Esophagus muscularis mucosa (tissue), 4 donors: Measurements from ENCODE around the gene CFB. TPM values are rescaled to one million over a fixed set of nuclear protein-coding genes. Genes with fewer than 3 reads are reported as not detected.

ENCODE experiments used
- DNase-seq: peaks from one replicate; pipeline ENCODE4 v3.0.0-alpha.2; 2017; ENCODE audit errors: extremely low spot score
- H3K27ac ChIP-seq, 4 donors: fragments of 200-600 bp; sonication (generic); replicated peaks in 1 of 4; 1 replicate in 3 of 4; 2 replicates in 1 of 4; pipeline ENCODE4 v1.5.1; 2016 to 2019; ENCODE audit warnings: mild to moderate bottlenecking in 1 of 4
- H3K27me3 ChIP-seq, 4 donors: fragments of 200-600 bp; sonication (generic); one replicate each; pipeline versions ENCODE4 v1.5.1 to v1.6.0; 2016 to 2019
- H3K36me3 ChIP-seq, 4 donors: fragments of 200-600 bp; sonication (generic); one replicate each; pipeline ENCODE4 v1.5.1; 2016 to 2019
- H3K4me1 ChIP-seq, 4 donors: fragments of 200-600 bp; sonication (generic); one replicate each; pipeline ENCODE4 v1.5.1; 2016 to 2019
- H3K4me3 ChIP-seq, 4 donors: fragments of 200-600 bp; sonication (generic); 1 replicate in 2 of 4; 2 replicates in 2 of 4; pipeline ENCODE4 v1.5.1; 2016 to 2019; ENCODE audit warnings: mild to moderate bottlenecking in 4 of 4, moderate library complexity in 1 of 4
- H3K9me3 ChIP-seq, 4 donors: fragments of 200-600 bp; sonication (generic); 1 replicate in 3 of 4; 2 replicates in 1 of 4; pipeline ENCODE4 v1.5.1; 2016 to 2019
- CTCF ChIP-seq, 3 experiments: fragments of 200-600 bp in 2 of 3; fragments of 450-650 bp in 1 of 3; sonication (generic) in 2 of 3; IDR thresholded peaks; one replicate each; pipeline ENCODE4 v1.5.1; 2017 to 2019; ENCODE audit warnings: antibody characterized with exemption in 3 of 3, mild to moderate bottlenecking in 2 of 3, moderate library complexity in 1 of 3
- EP300 ChIP-seq: sonication (generic); formaldehyde crosslinking; IDR thresholded peaks from one replicate; pipeline ENCODE4 v1.6.1; 2017; ENCODE audit warnings: antibody characterized with exemption
- POLR2A ChIP-seq: fragments of 450-650 bp; IDR thresholded peaks from one replicate; pipeline ENCODE4 v1.6.1; 2017; ENCODE audit warnings: antibody characterized with exemption, moderate library complexity, mild to moderate bottlenecking, low read depth
- POLR2AphosphoS5 ChIP-seq, 2 donors: sonication (generic); formaldehyde crosslinking; IDR thresholded peaks; one replicate each; pipeline ENCODE4 v1.6.1; 2017; ENCODE audit warnings: antibody characterized with exemption in 2 of 2
- WGBS: methylation state at CpG from one replicate; pipeline ENCODE4 v1.1.5; 2018; 5-methylcytosine and 5-hydroxymethylcytosine counted together
- intact Hi-C: fragments of 100-400 bp; cut with DNase I; formaldehyde crosslinking; loops from one replicate; pipeline ENCODE4 v1.15.1; 2023
- total RNA-seq, 4 donors: library from RNA; depleted of rRNA; stranded (reverse); fragments of >200 nt; gene quantifications; one replicate each; pipeline versions ENCODE4 v1.1.0 to v1.2.1, GENCODE V29; 2016

CFB gene
- total RNA-seq, 4 donors from 2014 or later = 11.6 to 28.7 (median 12.7) TPM

GRCh38 chr6:31968791-31969711 is 23.2 kb downstream of the CFB start:
- Histone ChIP-seq H3K27ac (no peak overlapping the region), H3K4me1 (peaks cover 21 to 41% (median 34%) of the 10 kb centered on the region in 4 donors), H3K27me3 (no peaks in the 10 kb centered on the region), H3K36me3 (peaks cover 19 to 70% (median 65%) of the 10 kb centered on the region in 4 donors), H3K4me3 (no peak overlapping the region), H3K9me3 (no peaks in the 10 kb centered on the region)
- intact Hi-C loops = no loop called here
- WGBS = 89% methylated on average over 22 of the region's 23 CpGs
- no peak for DNase-seq
- TF ChIP-seq POLR2A (no peak), POLR2AphosphoS5 (IDR thresholded peaks at IDR 0.05) (no peak), EP300 (no peak), CTCF (IDR thresholded peaks at IDR 0.05) (no peak)

GRCh38 chr6:31969712-31970603 is 24.1 kb downstream of the CFB start:
- Histone ChIP-seq H3K4me3 (peak overlapping the region in 3 of 4 donors; percentile 58 to 88 (median 80)), H3K36me3 (peaks cover 10 to 64% (median 59%) of the 10 kb centered on the region in 4 donors), H3K9me3 (no peaks in the 10 kb centered on the region), H3K4me1 (peaks cover 21 to 48% (median 34%) of the 10 kb centered on the region in 4 donors), H3K27ac (peak overlapping the region; percentile 92 to 97 (median 95)), H3K27me3 (no peaks in the 10 kb centered on the region)
- DNase-seq = no peak
- TF ChIP-seq EP300 = no peak
- no peak for TF ChIP-seq POLR2AphosphoS5 (IDR thresholded peaks at IDR 0.05)
- TF ChIP-seq CTCF (IDR thresholded peaks at IDR 0.05) = no peak
- TF ChIP-seq POLR2A = no peak
- intact Hi-C loops = no loop called here
- 67% methylated on average over 15 of the region's 17 CpGs for WGBS

GRCh38 chr6:31970604-31971271 is 24.8 kb downstream of the CFB start:
- Histone ChIP-seq H3K9me3 (no peaks in the 10 kb centered on the region), H3K27me3 (no peaks in the 10 kb centered on the region), H3K27ac (peak overlapping the region; percentile 92 to 97 (median 95)), H3K36me3 (peaks cover 7 to 56% (median 53%) of the 10 kb centered on the region in 4 donors), H3K4me1 (peaks cover 21 to 48% (median 34%) of the 10 kb centered on the region in 4 donors), H3K4me3 (peak overlapping the region; percentile 58 to 88 (median 78))
- 77% methylated on average over 6 of the region's 18 CpGs for WGBS
- intact Hi-C loops = no loop called here
- no peak for DNase-seq
- TF ChIP-seq EP300 (no peak), CTCF (IDR thresholded peaks at IDR 0.05) (no peak), POLR2AphosphoS5 (IDR thresholded peaks at IDR 0.05) (no peak), POLR2A (no peak)

- H3K27me3 ChIP-seq = no peaks in the 10 kb centered on the region
- peak overlapping the region; percentile 58 to 88 (median 78) for H3K4me3 ChIP-seq
- H3K27ac ChIP-seq = peak overlapping the region; percentile 92 to 97 (median 95)
- H3K9me3 ChIP-seq = no peaks in the 10 kb centered on the region
- TF ChIP-seq POLR2AphosphoS5 (IDR thresholded peaks at IDR 0.05) (no peak), CTCF (IDR thresholded peaks at IDR 0.05) (no peak), POLR2A (no peak), EP300 (no peak)
- intact Hi-C loops = no loop called here
- H3K36me3 ChIP-seq = peaks cover 7 to 49% (median 47%) of the 10 kb centered on the region in 4 donors
- no peak for DNase-seq
- 32% methylated on average over 24 of the region's 29 CpGs for WGBS
- peaks cover 21 to 48% (median 34%) of the 10 kb centered on the region in 4 donors for H3K4me1 ChIP-seq
Measured at GRCh38 chr6:31971279-31971992, 25.5 kb downstream of the CFB start.
